Measurements from ENCODE around the gene OBSCN.

The OBSCN gene

DNA sequence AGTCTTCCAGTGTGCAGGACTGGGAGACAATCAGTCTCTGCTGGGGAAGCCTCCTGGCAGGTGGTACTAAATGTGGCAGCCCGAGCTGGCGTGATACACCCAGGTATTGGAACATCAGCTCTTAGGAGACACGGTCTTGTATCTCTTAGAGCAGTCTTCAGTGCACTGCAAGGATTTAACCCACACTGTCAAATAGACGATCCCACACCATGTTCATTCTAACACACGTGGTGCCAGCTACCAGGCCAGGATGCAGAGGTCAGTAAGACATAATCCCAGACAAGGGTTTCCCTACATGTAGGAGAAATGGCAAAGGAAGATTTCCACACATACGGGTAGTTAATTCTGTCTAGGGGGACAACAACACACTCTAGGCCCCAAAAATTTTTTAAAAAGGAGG, 190.1 kb downstream of the OBSCN start:
- no peak for TF ChIP-seq JUND (IDR thresholded peaks at IDR 0.05; ENCODE audit: low read depth)
- in situ Hi-C loops (cut with HindIII; ENCODE audit: low pct_unique_long_range_greater_than_20kb, low sequenced_read_pairs) = no loop called here
- no peak for DNase-seq (ENCODE audit: low read depth in 1 of 2, low spot score in 1 of 2)

DNA sequence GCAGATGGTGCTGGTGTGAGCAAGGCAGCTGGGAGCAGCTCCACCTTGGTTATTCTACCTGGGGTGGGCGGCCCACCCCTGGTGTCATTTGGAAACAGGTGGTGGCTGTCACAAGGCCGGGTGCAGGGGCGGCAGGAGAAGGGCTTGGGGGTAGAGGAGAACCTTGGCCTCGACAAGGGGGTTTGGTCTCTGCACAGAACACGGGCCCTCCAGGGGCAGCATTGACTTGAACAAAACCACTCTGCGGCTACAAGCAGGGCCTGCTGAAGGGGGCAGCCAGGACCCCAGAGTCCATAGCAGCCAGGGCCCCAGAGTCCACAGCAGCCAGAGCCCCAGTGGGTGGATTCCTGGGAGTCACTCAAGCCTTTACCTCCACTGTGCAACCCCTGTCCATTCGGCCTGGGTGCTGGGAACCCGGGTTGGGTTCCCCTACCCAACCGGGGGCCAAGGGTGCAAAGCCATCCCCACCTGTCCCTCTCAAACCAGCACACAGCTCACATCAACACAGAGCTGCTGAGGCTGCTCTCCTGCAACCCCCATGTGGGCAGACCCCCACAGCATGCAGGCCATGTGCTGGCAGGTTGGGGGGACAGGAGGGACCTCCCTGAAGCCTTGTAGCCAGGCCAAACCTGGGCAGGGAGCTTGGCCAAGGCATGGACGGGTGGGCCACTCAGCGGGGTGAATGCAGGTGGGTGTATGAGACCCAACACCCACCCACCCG, 191.1 kb downstream of the OBSCN start:
- no peak for TF ChIP-seq JUND (IDR thresholded peaks at IDR 0.05; ENCODE audit: low read depth)
- DNase-seq (ENCODE audit: low read depth in 1 of 2, low spot score in 1 of 2) = no peak
- in situ Hi-C loops (cut with HindIII; ENCODE audit: low pct_unique_long_range_greater_than_20kb, low sequenced_read_pairs) = no loop called here

DNA sequence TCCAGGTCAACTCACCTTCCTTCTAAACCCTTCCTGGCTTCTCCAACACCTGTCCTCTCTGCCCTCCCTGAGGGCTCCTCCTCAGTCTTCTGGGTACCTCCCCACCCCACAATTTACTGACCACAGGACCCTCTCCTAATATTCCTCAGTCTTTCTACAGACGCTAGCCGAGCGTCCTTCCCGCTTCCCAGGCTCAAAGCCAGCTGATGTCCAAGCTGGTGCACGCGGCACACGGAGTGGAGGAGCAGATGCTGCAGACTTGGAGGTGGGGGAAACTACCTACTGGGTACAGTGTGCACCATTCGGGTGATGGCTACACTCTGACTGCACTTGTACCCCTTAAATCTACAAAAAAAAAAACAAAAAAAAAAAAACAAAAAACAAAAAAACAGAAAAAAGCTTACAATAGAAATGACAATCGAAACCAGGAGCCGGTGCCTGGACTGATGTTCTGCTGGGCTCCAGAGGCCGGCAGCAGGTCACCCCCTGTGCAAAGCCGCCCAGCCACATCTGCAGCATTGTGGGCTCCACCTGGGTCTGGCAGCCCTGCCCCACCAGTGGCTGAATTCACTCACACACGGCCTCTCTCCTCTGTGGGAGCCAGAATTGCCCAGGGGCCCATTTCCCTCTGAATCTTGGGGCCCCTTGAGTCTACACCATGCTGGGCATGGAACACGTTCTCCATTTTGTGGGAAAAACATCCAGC, 191.8 kb downstream of the OBSCN start:
- no peak for DNase-seq (ENCODE audit: low read depth in 1 of 2, low spot score in 1 of 2)
- no peak for TF ChIP-seq JUND (IDR thresholded peaks at IDR 0.05; ENCODE audit: low read depth)
- in situ Hi-C loops (cut with HindIII; ENCODE audit: low pct_unique_long_range_greater_than_20kb, low sequenced_read_pairs) = no loop called here

DNA sequence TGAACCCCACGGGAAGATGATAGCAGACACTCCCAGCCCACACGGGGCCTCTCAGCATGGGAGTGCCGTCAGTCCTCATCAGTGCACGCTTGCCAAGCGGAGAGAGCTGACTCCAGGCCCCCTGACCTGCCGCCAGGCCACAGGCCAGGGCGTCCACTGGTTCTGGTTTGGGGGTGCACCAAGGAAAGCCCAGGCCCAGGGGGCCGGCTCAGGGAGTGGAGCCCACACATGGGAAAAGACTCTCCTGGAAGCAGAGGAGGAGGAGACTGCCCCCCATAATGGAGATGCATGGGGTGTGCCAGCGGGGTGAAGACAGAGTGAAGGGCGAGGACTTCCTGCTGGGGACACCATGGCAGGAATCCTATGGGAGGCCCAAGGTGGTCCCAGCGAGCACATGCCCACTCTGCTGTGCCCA, 192.4 kb downstream of the OBSCN start:
- TF ChIP-seq JUND (IDR thresholded peaks at IDR 0.05; ENCODE audit: low read depth) = no peak
- in situ Hi-C loops (cut with HindIII; ENCODE audit: low pct_unique_long_range_greater_than_20kb, low sequenced_read_pairs) = no loop called here
- DNase-seq (ENCODE audit: low read depth in 1 of 2, low spot score in 1 of 2) = no peak

DNA sequence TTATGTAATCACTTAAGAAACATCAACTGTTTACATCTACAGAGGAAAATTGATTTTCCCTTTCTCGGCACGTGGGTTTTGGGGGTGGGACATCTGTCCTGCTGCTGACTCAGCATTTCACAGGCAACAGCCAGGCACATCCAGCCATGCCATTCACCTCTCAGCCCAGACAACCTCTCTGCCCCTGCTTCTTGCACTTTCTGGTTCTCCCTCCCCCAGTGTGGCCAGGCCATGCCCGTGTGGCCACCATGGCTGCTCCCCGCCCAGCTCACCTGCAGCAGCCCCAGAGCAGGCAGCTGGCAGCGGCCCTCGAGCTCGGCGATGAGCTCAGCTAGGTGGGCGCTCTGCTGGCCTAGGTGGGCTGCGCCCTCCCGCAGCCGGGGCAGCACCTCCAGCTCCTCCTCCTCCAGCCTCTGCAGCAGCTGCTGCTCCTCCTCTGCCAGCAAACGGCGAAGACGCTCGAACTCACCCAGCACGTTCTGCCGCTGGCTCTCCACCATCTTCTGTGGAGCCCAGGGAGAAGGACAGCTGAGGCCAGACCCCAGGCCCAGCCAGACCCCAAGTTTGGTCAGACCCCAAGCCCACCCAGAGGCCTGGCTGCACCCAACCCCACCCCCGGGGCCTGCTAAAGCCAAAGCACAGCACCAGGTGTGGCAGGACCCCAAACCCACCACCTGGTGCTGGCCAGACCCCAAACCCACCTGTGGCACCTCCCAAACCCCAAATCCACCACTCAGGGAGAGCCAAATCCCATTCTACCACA, 193.0 kb downstream of the OBSCN start:
- DNase-seq (ENCODE audit: low read depth in 1 of 2, low spot score in 1 of 2) = no peak
- TF ChIP-seq JUND (IDR thresholded peaks at IDR 0.05; ENCODE audit: low read depth) = no peak
- in situ Hi-C loops (cut with HindIII; ENCODE audit: low pct_unique_long_range_greater_than_20kb, low sequenced_read_pairs) = no loop called here

DNA sequence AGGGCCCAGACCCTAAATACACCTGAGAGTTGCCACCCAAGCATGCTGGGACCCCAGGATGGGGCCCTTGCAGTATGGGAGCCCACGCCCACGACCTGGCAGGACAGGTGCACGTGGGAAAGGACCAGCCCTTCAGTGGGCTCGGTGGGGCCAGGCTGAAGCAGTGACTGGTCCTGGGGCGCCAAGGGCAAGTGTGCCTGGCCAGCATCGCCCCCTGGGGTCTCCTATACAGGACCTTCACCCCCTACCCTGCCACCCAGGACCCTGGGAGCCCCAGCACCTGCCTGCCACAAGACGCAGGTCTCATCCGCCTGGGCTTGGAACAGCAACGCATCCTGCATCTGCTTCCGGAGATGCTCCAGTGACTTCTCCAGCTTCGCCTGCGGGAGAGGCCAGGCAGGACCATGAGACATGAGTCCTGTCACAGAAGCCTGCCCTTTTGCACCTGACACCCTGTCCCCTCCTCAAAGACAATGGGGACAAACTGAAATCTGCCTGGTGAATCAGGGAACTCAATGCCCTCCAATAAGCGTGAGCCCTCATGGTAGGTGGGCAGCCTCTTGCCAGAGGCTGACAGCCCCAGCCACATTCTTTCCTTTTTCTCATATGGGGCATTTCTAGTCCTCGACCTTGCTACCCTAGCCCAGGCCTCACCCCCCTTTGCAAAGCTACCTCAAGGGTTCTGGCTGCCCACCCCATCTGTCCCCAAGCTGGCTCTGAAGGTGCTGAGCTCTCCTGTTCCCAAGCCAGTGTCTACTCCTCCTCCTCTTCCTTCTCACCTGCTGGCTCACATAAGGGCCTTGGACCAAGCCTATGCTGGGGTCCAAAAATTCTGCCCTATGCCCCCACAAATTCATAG, 194.2 kb downstream of the OBSCN start:
- no peak for TF ChIP-seq JUND (IDR thresholded peaks at IDR 0.05; ENCODE audit: low read depth)
- DNase-seq (ENCODE audit: low read depth in 1 of 2, low spot score in 1 of 2) = no peak
- in situ Hi-C loops (cut with HindIII; ENCODE audit: low pct_unique_long_range_greater_than_20kb, low sequenced_read_pairs) = no loop called here

DNA sequence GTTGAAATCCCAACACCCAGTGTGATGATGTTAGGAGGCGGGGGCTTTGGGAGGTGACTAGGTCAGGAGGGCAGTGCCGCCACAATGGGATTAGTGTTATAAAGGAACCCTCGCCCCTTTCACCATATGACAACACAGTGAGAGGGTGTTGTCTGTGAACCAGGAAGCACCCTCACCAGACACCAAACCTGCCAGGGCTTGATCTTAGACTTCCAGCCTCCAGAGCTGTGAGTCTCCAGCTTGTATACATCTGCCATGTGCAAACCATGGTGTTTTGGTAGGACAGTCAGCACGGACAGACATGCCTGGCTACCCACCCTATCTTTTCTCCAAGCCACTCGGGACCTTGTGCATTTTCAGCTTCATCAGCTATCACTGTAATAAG, 194.8 kb downstream of the OBSCN start:
- no peak for TF ChIP-seq JUND (IDR thresholded peaks at IDR 0.05; ENCODE audit: low read depth)
- in situ Hi-C loops (cut with HindIII; ENCODE audit: low pct_unique_long_range_greater_than_20kb, low sequenced_read_pairs) = no loop called here
- DNase-seq (ENCODE audit: low read depth in 1 of 2, low spot score in 1 of 2) = no peak

DNA sequence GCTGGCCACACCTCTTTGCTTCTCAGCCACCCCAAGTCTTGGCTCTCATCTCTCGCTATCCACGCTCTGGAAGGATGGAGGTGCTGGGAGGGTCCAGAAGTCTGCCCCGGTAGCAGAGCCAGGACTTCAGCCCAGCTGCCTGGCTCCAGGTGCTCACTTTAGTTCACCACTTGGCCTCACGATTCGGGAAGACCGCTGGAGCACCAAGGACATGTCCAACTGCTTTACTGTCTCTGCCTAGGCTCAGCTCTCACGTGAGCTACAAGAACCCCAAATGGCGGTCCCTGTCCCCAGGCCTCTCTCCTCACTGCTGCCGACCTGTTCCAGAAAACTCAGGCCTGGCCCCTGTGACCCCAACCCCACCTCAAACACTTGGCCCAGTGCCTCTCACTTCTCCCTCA, 195.4 kb downstream of the OBSCN start:
- TF ChIP-seq JUND (IDR thresholded peaks at IDR 0.05; ENCODE audit: low read depth) = no peak
- no peak for DNase-seq (ENCODE audit: low read depth in 1 of 2, low spot score in 1 of 2)
- in situ Hi-C loops (cut with HindIII; ENCODE audit: low pct_unique_long_range_greater_than_20kb, low sequenced_read_pairs) = no loop called here

DNA sequence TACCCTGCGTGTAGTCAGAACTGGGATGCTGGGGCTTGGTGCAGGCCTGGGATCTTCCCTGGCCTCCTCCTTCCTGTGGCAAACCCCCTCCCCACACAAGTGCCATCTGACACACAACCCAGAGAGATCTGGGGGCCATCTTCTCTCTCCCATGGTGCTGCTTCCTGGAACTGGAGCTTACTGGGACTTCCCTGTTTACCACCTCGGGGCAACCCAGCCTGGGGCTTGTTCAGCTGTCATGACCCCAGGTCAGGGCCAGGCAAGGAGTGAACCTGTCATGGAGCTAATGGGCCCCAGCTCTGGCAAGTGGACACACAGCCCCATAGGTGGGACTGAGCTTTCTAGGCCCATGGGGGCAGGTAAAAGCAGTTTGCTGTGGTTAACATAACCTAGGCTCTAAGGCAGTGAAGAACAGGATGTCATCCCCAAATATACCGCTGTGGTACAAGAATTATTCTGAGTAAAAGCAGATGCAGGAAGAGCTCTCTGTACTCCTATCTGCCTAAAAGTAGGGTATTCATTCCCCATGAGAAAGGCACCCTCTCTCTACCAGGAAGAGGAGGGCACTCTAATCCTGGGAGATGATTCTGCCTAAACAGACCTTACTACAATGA, 196.4 kb downstream of the OBSCN start:
- in situ Hi-C loops (cut with HindIII; ENCODE audit: low pct_unique_long_range_greater_than_20kb, low sequenced_read_pairs) = no loop called here
- no peak for DNase-seq (ENCODE audit: low read depth in 1 of 2, low spot score in 1 of 2)
- TF ChIP-seq JUND (IDR thresholded peaks at IDR 0.05; ENCODE audit: low read depth) = no peak

DNA sequence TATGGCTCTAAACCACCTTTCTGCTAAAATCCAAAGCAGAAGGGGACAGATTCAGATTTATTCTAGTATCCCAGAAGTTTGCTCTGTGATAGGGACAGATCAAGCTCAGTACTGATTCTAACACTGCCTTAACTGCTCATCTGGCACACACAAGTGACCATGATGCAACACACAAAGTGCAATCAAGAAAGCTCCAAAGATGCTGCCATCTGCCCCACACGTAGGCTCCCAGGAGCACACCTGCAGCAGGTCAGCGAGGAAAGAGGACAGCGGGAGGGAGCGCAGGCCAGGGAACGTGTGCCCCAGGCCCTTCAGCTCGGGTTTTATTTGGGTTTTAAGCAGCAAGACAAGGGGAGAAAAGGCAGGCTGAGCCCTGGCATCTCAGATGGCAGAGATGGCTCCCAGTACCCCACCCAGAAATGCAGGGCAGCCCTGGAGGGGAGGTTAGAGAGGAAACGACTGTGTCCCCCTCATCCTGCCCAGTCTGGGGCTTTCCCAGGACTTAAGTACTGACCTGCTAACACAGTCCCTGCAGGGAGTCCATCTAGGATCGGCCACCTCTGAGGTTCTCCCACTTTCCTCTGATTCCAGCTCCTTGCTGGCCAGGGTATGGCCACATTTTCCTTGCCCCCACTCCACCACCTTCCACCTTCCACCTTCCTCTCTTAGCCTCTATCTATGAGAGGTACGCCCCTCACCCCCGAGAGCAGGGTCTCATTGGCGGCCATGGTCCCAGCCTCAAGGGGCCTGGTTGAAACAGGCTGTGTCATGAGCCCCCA, 197.5 kb downstream of the OBSCN start:
- no peak for DNase-seq (ENCODE audit: low read depth in 1 of 2, low spot score in 1 of 2)
- in situ Hi-C loops (cut with HindIII; ENCODE audit: low pct_unique_long_range_greater_than_20kb, low sequenced_read_pairs) = no loop called here
- no peak for TF ChIP-seq JUND (IDR thresholded peaks at IDR 0.05; ENCODE audit: low read depth)

DNA sequence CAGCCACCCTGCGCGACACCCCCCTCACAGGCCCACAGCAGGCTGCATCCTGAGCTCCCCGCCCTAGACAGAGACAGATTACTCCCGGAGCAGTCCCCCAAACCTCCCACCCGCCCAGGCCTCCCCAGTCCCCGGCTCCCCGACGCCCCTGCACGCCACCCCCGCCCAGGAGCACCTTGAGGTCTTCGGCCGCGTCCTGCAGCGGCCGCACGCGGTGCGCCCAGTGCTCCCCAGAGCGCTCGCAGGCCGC, 198.1 kb downstream of the OBSCN start:
- TF ChIP-seq JUND (IDR thresholded peaks at IDR 0.05; ENCODE audit: low read depth) = no peak
- DNase-seq (ENCODE audit: low read depth in 1 of 2, low spot score in 1 of 2) = no peak
- in situ Hi-C loops (cut with HindIII; ENCODE audit: low pct_unique_long_range_greater_than_20kb, low sequenced_read_pairs) = no loop called here
